HepG2 (cell line): ENCODE data around the gene SLIT1.

Source experiments
- CEBPB ChIP-seq: IDR thresholded peaks from 2 replicates; pipeline ENCODE4 v1.6.1; 2011; ENCODE audit warnings: low read depth, low read length, improper control_type of control experiment, borderline replicate concordance
- ZFP1 ChIP-seq: IDR thresholded peaks from 2 replicates; pipeline ENCODE4 v1.6.1; 2016
- ZFX ChIP-seq: sonication (generic); formaldehyde crosslinking; IDR thresholded peaks from 2 replicates; pipeline ENCODE4 v1.4.0; 2020; ENCODE audit warnings: mild to moderate bottlenecking, low read depth, missing genetic modification reagents, moderate library complexity

DNA sequence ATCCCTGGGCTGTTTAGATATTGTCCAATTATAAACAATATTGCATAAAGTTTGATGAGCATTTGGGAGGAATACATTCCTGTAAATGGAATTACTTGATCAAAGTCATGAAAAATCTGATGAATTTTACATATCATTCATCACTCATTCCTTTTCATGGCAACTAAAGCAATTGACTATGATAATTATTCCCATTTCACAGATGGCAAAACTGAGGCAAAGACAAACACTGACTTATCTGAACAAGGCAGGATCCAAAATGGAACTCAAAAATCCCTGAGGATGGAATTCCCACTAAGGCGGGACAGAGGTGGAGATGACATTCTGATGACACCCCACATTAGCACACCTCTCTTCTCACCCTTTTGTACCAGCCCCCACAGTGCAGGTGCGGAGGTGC lies 17.1 kb downstream of the SLIT1 start:
- no peak for TF ChIP-seq ZFP1 (CRISPR knock-in tag)
- TF ChIP-seq ZFX (CRISPR knock-in tag) = no peak
- no peak for TF ChIP-seq CEBPB
